OCI-LY7 (cell line): ENCODE measurements around the gene AP1S3. TPM values are rescaled to one million over a fixed set of nuclear protein-coding genes. Genes with fewer than 3 reads are reported as not detected.

ENCODE experiments used
- BruUV-seq: library from RNA; stranded (reverse); fragments of 400-500 nt; replicated peaks from 2 replicates; lab custom pipeline; 2021; lab: Mats Ljungman, UMichigan
- CTCF ChIA-PET: fragments of 300-600 bp; sonication (Branson Sonifier 250); formaldehyde crosslinking; loops from one replicate; lab custom pipeline; 2022; ENCODE audit warnings: antibody characterized with exemption; ENCODE audit not compliant: unreplicated experiment; lab: Charles Lee
- POLR2A ChIA-PET: fragments of 300-600 bp; sonication (Branson Sonifier 250); formaldehyde crosslinking; loops from one replicate; lab custom pipeline; 2022; ENCODE audit warnings: antibody characterized with exemption; lab: Charles Lee
- DNase-seq: peaks from one replicate; pipeline ENCODE4 v3.0.0-alpha.2; 2015; ENCODE audit warnings: low spot score
- H2AFZ ChIP-seq: fragments of 200-600 bp; sonication (generic), shearing (Covaris generic); 2 replicates; pipeline ENCODE4 v1.6.1; 2014; ENCODE audit warnings: mild to moderate bottlenecking, antibody characterized with exemption, low read length, moderate library complexity
- H3K27ac ChIP-seq: fragments of 200-600 bp; sonication (generic); 2 replicates; pipeline ENCODE4 v1.5.1; 2014; ENCODE audit warnings: mixed run types, low read depth, mild to moderate bottlenecking, moderate library complexity, low read length, inconsistent platforms; ENCODE audit not compliant: poor library complexity, severe bottlenecking
- H3K36me3 ChIP-seq: fragments of 200-600 bp; sonication (generic); 2 replicates; pipeline ENCODE4 v1.6.1; 2014; ENCODE audit warnings: mild to moderate bottlenecking, antibody characterized with exemption, low read length, moderate library complexity, mixed read lengths; ENCODE audit not compliant: insufficient read depth
- H3K4me1 ChIP-seq: fragments of 200-600 bp; sonication (generic); 2 replicates; pipeline ENCODE4 v1.5.1; 2014; ENCODE audit warnings: mild to moderate bottlenecking, low read length; ENCODE audit not compliant: insufficient read depth, poor library complexity, severe bottlenecking
- H3K4me2 ChIP-seq: fragments of 200-600 bp; sonication (generic); 2 replicates; pipeline ENCODE4 v1.6.1; 2014; ENCODE audit warnings: mild to moderate bottlenecking, low read length
- H3K4me3 ChIP-seq: fragments of 200-600 bp; sonication (generic); 2 replicates; pipeline ENCODE4 v1.5.1; 2014; ENCODE audit warnings: mild to moderate bottlenecking, low read depth, low read length; ENCODE audit not compliant: poor library complexity, severe bottlenecking
- H3K79me2 ChIP-seq: fragments of 200-600 bp; sonication (generic); 2 replicates; pipeline ENCODE4 v1.6.1; 2016; ENCODE audit warnings: low read depth, mild to moderate bottlenecking, low read length, moderate library complexity, mixed read lengths; ENCODE audit not compliant: insufficient read depth
- H3K9me2 ChIP-seq: fragments of 200-600 bp; sonication (generic); 2 replicates; pipeline ENCODE4 v1.6.1; 2016; ENCODE audit warnings: mild to moderate bottlenecking, low read length, mixed read lengths; ENCODE audit not compliant: insufficient read depth
- H3K9me3 ChIP-seq: fragments of 200-600 bp; sonication (generic); 2 replicates; pipeline ENCODE4 v1.6.1; 2014; ENCODE audit warnings: mild to moderate bottlenecking, mixed run types, low read length, mixed read lengths
- H4K20me1 ChIP-seq: fragments of 200-600 bp; sonication (generic); 2 replicates; pipeline ENCODE4 v1.6.1; 2014; ENCODE audit warnings: mild to moderate bottlenecking, antibody characterized with exemption, low read length, moderate library complexity, mixed read lengths; ENCODE audit not compliant: insufficient read depth
- EZH2phosphoT487 ChIP-seq: fragments of 200-600 bp; sonication (generic); IDR thresholded peaks from 2 replicates; pipeline ENCODE4 v1.6.1; 2018; ENCODE audit warnings: low read depth, borderline replicate concordance, mild to moderate bottlenecking, mixed run types, antibody characterized with exemption, low read length, moderate library complexity, mixed read lengths
- intact Hi-C: fragments of 100-400 bp; cut with micrococcal nuclease; formaldehyde crosslinking; loops from one replicate; pipeline ENCODE4 v1.10.0; 2022; ENCODE audit not compliant: unreplicated experiment
- total RNA-seq, 2 experiments: library from RNA; depleted of rRNA in 1 of 2; stranded (reverse); fragments of >200 nt in 1 of 2; shearing (Covaris generic) in 1 of 2; gene quantifications; 2 replicates each; pipeline ENCODE4 v1.2.3, GENCODE V29; 2014 to 2022
- TF ChIP-seq, protein P1 (sequence below): fragments of 200-600 bp; sonication (generic); conservative IDR thresholded peaks from 2 replicates; pipeline ENCODE4 v1.5.1; 2014; ENCODE audit warnings: mild to moderate bottlenecking, antibody characterized with exemption, low read length, moderate library complexity, mixed read lengths

Gene AP1S3
- total RNA-seq, 2 experiments from 2014 or later: 11.2 to 32.1 TPM

- Histone ChIP-seq H3K4me3 (no peak overlapping the region), H3K27ac (no peak overlapping the region), H3K9me2 (no peaks in the 10 kb centered on the region), H2AFZ (no peak overlapping the region), H4K20me1 (no peaks in the 10 kb centered on the region), H3K4me2 (no peak overlapping the region), H3K9me3 (no peaks in the 10 kb centered on the region), H3K36me3 (no peaks in the 10 kb centered on the region), H3K79me2 (no peaks in the 10 kb centered on the region), H3K4me1 (peaks cover 3% of the 10 kb centered on the region)
- POLR2A ChIA-PET: interaction anchor here (0.7 to 1.0 kb wide), 2 partner anchors 9 to 103 kb away, joined by 3 to 5 read pairs; no protein-coding TSS in a partner anchor
- CTCF ChIA-PET: no interaction called here
- intact Hi-C loops: loop anchor here (5.0 kb wide), 1 partner anchor 62 kb away; no protein-coding TSS in a partner anchor
- no TSS peak for BruUV-seq
- TF ChIP-seq EZH2phosphoT487: no peak
- TF ChIP-seq, protein P1, sequence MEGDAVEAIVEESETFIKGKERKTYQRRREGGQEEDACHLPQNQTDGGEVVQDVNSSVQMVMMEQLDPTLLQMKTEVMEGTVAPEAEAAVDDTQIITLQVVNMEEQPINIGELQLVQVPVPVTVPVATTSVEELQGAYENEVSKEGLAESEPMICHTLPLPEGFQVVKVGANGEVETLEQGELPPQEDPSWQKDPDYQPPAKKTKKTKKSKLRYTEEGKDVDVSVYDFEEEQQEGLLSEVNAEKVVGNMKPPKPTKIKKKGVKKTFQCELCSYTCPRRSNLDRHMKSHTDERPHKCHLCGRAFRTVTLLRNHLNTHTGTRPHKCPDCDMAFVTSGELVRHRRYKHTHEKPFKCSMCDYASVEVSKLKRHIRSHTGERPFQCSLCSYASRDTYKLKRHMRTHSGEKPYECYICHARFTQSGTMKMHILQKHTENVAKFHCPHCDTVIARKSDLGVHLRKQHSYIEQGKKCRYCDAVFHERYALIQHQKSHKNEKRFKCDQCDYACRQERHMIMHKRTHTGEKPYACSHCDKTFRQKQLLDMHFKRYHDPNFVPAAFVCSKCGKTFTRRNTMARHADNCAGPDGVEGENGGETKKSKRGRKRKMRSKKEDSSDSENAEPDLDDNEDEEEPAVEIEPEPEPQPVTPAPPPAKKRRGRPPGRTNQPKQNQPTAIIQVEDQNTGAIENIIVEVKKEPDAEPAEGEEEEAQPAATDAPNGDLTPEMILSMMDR: no peak
- DNase-seq: no peak
Measured at GRCh38 chr2:223725494-223725893, 111.9 kb downstream of the AP1S3 start.

DNA sequence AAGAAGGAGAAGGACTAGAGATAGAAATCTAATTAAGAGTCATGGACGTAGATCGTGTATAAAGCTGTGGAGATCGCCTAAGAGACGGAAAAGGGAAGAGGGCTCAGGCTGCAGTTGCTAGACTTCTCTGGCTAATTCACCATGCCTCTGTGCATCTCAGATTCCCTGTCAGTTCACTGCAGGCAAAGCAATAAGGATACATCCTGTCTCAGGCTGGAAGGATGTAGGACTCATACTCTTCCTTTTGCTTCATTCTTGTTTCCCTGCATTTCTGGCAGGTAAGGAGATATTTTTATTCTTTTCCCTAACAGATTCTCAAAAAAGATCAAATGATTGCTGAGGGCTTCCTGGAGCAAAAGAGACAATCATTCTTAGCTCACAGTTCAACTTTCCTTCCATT lies 112.5 kb downstream of the AP1S3 start:
- Histone ChIP-seq H2AFZ (no peak overlapping the region), H3K79me2 (no peaks in the 10 kb centered on the region), H3K9me2 (no peaks in the 10 kb centered on the region), H3K9me3 (no peaks in the 10 kb centered on the region), H3K27ac (no peak overlapping the region), H3K4me1 (peaks cover 3% of the 10 kb centered on the region), H4K20me1 (no peaks in the 10 kb centered on the region), H3K36me3 (no peaks in the 10 kb centered on the region), H3K4me3 (no peak overlapping the region), H3K4me2 (no peak overlapping the region)
- intact Hi-C loops: loop anchor here (5.0 kb wide), 1 partner anchor 62 kb away; no protein-coding TSS in a partner anchor
- TF ChIP-seq EZH2phosphoT487: no peak
- TF ChIP-seq, protein P1: no peak
- POLR2A ChIA-PET: interaction anchor here (0.7 to 1.0 kb wide), 2 partner anchors 10 to 104 kb away, joined by 3 to 5 read pairs; no protein-coding TSS in a partner anchor
- CTCF ChIA-PET: no interaction called here
- no TSS peak for BruUV-seq
- no peak for DNase-seq

GRCh38 chr2:223723954-223724411 lies 113.4 kb downstream of the AP1S3 start:
- no peak for TF ChIP-seq EZH2phosphoT487
- TF ChIP-seq, protein P1: no peak
- H3K4me1 ChIP-seq: peaks cover 3% of the 10 kb centered on the region
- no peaks in the 10 kb centered on the region for H3K36me3 ChIP-seq
- H3K27ac ChIP-seq: no peak overlapping the region
- H3K79me2 ChIP-seq: no peaks in the 10 kb centered on the region
- no peak for DNase-seq
- intact Hi-C loops: no loop called here
- no peak overlapping the region for H2AFZ ChIP-seq
- ChIA-PET POLR2A (interaction anchor here (0.6 kb wide), 4 partner anchors 224 to 1247 kb away, joined by 3 to 5 read pairs (median 3); no protein-coding TSS in a partner anchor), CTCF (no interaction called here)
- no peaks in the 10 kb centered on the region for H4K20me1 ChIP-seq
- H3K9me2 ChIP-seq: no peaks in the 10 kb centered on the region
- H3K4me3 ChIP-seq: no peak overlapping the region
- no TSS peak for BruUV-seq
- H3K4me2 ChIP-seq: no peak overlapping the region
- H3K9me3 ChIP-seq: no peaks in the 10 kb centered on the region
